ENCODE results near the gene RYR2. TPM values are rescaled to one million over a fixed set of nuclear protein-coding genes. Genes with fewer than 3 reads are reported as not detected.

Gene RYR2
- total RNA-seq, 1 experiment from 2014 or later, result 3.4 TPM

GRCh38 chr1:237875291-237875690, 833.3 kb downstream of the RYR2 start:
- WGBS (ENCODE audit: extremely low coverage, insufficient read length, low lambda C conversion rate), result no CpG with 5 or more reads among the region's 8 CpGs
- no peak overlapping the region for H3K4me2 ChIP-seq (ENCODE audit: insufficient read depth, insufficient read length, low read length)
- no peaks in the 10 kb centered on the region for H3K79me2 ChIP-seq (ENCODE audit: insufficient read depth, low read length)
- no peaks in the 10 kb centered on the region for H3K4me1 ChIP-seq (ENCODE audit: insufficient read depth, low read length)
- no peaks in the 10 kb centered on the region for H4K20me1 ChIP-seq (ENCODE audit: control insufficient read depth, insufficient read depth, insufficient read length)
- H3K9me3 Mint-ChIP-seq, result no peaks in the 10 kb centered on the region; a peak in 1 of 5 replicates
- peaks cover 0 to under 1% (median 0%) of the 10 kb centered on the region in 3 experiments; a peak in 1 of 7 replicates for H3K36me3 Mint-ChIP-seq (ENCODE audit: insufficient read depth in 1 of 3, low read depth in 3 of 3)
- H3K27ac Mint-ChIP-seq, result no peak overlapping the region
- no peak overlapping the region for H2BK120ac ChIP-seq (ENCODE audit: low read depth, low read length, poor library complexity, severe bottlenecking)
- no peak overlapping the region for H3K4me3 Mint-ChIP-seq
- H3K27me3 ChIP-seq (ENCODE audit: insufficient read depth, low read length), result no peaks in the 10 kb centered on the region
- H4K5ac ChIP-seq (ENCODE audit: insufficient read length, low read depth, low read length), result no peak overlapping the region
- no peak overlapping the region for H2BK5ac ChIP-seq (ENCODE audit: insufficient read length, low read length)
- H4K8ac ChIP-seq (replicated peaks; ENCODE audit: insufficient read length, low read depth, low read length), result no peak overlapping the region
- H3K9ac ChIP-seq (ENCODE audit: extremely low read depth, insufficient read length, low read length), result no peak overlapping the region
- no peak overlapping the region for H3K56ac ChIP-seq (ENCODE audit: insufficient read length, low read depth, low read length)
- no peak overlapping the region for H3K18ac ChIP-seq (ENCODE audit: insufficient read length, low read depth, low read length)
- no peaks in the 10 kb centered on the region for H3K9me3 ChIP-seq (ENCODE audit: control insufficient read depth, low read depth, low read length)
- H3K23ac ChIP-seq (ENCODE audit: insufficient read length, low read depth, low read length), result no peak overlapping the region
- no peak overlapping the region for H2AFZ ChIP-seq (ENCODE audit: low read length)
- H3K27me3 Mint-ChIP-seq (ENCODE audit: low read depth), result no peaks in the 10 kb centered on the region
- no peak overlapping the region for H2AK5ac ChIP-seq (ENCODE audit: insufficient read length, low read length)
- H3K27ac ChIP-seq (ENCODE audit: insufficient read length, low read depth, low read length), result no peak overlapping the region
- H3T11ph ChIP-seq (ENCODE audit: low read length), result no peak overlapping the region
- H3K23me2 ChIP-seq (ENCODE audit: insufficient read length, low read depth, low read length, poor library complexity, severe bottlenecking), result no peaks in the 10 kb centered on the region
- H3K79me1 ChIP-seq (ENCODE audit: insufficient read depth, low read depth, low read length, poor library complexity, severe bottlenecking), result no peaks in the 10 kb centered on the region
- no peak overlapping the region for H4K91ac ChIP-seq (ENCODE audit: insufficient read length, low read depth, low read length)
- no peak overlapping the region for H2BK15ac ChIP-seq (ENCODE audit: low read depth, low read length)
- H2BK20ac ChIP-seq (ENCODE audit: low read depth, low read length, poor library complexity, severe bottlenecking), result no peak overlapping the region
- peaks cover 16 to 19% of the 10 kb centered on the region in 2 experiments for H3K4me1 Mint-ChIP-seq
- no peak for TF ChIP-seq CTCF (conservative IDR thresholded peaks at IDR 0.05)
- no peak overlapping the region for H3K4ac ChIP-seq (ENCODE audit: low read depth, low read length)
- no peak for DNase-seq
- no peak overlapping the region for H2BK12ac ChIP-seq (ENCODE audit: insufficient read length, low read depth, low read length)
- no peak overlapping the region for H3K14ac ChIP-seq (ENCODE audit: insufficient read depth, low read length)
